Endothelial cell of hepatic sinusoid (primary cell): ENCODE measurements around the gene MAS1L.
"Not testable (repeated sequence)": the region's sequence is repeated elsewhere in the genome, so short reads cannot be mapped to it uniquely, and the experiment has no call there.

Source experiments
- in situ Hi-C: cut with HindIII; loops from 2 replicates; pipeline ENCODE4 v1.10.0; 2017; ENCODE audit warnings: low sequenced_read_pairs

MAS1L gene

DNA sequence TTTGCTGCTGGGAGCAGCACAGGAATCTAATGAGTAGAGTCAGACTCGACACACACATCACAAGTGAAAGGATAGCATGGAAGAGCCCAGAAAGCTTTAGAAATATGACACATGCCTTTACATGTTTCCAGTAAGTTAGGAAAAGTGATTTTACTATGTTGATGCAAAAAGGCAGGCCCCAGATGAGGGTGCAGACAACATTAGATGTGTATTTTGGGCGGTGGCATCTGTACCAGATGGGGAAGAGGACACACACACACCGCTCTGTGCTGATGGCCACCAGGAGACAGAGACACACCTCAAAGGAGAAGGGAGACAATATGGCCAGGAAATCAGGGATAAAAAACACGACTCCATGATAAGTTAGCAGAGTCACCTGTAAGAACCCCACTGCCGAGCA is 625 bp downstream of the MAS1L start:
- in situ Hi-C loops, result no loop called here

DNA sequence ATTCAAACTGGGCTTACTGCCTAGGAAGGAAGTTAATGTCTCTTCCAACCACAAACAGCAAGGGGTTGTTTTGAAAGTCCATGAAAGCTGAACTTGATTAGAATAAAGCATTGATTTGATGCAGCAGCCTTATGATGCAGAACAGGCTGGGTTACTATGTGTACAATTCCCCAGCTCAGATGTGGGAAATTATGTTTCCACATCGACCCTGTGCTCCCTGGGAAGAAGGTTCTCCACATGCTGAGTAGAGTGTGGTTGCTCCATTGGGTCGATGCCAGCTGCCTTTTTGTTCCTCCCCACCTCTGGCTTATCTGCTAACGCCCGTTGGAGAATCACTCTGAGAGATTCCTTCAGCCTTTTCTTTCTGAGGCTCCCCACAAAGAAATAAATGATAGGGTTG is 1.2 kb downstream of the MAS1L start:
- in situ Hi-C loops, result no loop called here

DNA sequence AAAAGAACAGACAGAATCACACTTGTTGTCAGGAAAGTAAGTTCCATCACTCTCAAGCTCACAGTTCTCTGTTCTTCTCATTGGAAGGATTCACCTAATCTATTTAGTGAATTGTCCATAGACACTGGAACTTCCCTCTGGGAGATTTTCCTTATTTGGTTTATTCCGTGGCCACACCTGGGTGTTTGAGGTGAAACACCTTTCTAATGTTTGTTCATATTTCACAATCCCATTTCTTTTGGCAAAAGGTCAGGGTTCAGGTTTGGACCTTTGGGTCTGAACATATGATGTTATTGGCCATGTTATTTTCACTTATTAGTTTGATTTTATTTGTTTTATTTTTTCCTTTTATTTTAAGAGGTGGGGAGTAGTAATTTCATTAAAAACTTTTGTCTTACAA is 4.0 kb downstream of the MAS1L start:
- in situ Hi-C loops, result no loop called here

DNA sequence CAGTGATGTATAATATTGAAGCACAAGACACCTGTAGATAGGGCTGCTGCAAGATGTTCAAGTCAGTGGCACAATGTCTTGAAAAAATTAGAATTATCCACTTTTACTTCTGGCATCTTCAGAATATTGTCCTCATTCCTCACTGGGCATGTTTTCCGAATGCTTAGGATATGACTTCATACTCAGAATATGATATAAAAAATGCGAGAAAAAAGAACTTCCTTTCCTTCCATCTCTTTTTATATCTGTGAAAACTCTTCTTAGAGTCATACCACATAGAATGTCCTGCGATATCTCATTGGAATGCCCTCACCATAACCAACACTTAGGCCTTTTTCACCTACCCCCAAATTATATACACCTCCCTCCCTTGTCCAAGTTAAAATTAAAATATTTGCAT is 4.6 kb downstream of the MAS1L start:
- in situ Hi-C loops, result no loop called here

DNA sequence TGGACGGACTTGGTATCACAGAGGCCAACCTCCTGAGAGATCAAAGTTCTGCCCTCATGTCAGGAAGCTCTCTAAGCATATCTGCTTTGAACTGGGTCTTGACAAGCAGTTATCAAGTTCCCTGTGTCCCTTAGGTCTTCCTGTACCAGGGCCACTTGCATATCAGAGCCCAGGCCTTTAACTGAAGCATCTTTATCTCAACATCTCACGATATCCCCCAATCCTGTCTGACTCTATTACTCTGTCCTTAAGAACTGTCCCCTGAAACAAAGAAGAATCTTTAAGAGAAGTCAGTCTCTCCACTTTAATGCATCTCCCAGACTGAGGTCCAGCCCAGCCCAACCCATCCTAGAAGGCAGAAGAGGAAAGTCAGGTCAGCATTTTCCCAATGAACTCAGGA is 8.2 kb downstream of the MAS1L start:
- in situ Hi-C loops, result loop anchor here (5.0 kb wide), 1 partner anchor 33 kb away; no protein-coding TSS in a partner anchor

DNA sequence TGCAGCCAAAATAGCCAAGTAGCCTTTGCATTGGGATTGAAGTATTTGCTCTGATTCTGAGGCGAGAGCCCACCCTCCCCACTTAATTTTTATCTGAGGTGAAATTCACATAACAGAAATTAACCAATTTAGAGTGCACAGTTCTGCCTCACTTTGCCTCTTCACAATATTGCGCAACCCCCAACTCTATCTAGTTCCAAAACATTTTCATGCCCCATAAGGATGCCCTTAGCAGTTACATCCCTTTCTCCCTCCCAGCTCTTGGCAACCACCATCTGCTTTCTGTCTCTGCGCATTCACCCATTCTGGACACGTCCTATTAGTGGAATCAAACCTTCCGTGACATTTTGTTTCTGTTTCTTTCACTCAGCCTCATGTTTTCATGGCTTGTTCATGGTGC is 9.0 kb downstream of the MAS1L start:
- in situ Hi-C loops, result loop anchor here (5.0 kb wide), 1 partner anchor 34 kb away; no protein-coding TSS in a partner anchor

DNA sequence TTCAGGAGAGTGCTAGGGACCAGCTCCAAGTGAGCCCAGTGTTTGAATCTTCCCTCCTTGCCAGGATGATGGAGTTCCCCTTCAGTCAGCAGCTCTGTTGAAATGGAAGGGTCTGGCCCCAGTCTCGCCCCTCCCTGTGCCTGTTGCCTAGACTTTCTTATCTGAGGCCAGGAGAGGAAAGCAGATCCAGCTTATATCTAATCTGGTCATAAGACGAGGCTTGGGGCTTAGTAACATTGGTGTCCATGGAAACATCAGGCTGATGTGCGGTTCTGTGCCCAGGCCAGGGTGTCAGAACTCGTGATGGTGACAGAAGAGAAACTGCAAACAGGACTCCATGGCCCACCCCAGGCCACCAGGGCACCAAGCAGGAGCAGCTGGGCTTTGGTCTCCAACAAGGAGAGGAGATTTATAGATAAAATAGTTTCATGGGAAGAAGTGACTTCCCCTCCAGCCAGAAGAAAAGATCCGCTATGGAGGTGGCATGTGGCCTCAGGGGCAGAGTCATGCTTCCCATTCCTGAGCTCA is 9.8 kb downstream of the MAS1L start:
- in situ Hi-C loops, result loop anchor here (5.0 kb wide), 1 partner anchor 34 kb away; no protein-coding TSS in a partner anchor

DNA sequence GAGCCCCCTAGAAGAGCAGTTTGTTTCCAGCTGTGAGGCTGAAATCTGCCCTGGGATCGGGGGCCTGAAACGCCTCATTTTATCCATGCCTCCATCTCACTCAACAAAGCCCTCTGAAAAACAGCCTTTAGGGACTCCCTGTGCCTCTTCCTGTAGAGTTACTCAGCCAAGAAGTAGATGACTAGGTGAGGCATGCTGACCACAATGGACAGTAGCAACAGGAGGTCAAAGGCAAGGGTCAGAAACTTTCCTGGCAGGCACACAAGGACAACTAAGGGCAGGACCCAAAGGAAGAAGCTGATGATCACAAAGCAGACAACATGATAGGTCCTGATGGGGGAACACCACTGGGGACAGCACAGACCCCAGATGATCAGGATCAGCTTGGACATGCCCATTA is 12.8 kb downstream of the MAS1L start:
- in situ Hi-C loops, result loop anchor here (5.0 kb wide), 1 partner anchor 37 kb away; no protein-coding TSS in a partner anchor

DNA sequence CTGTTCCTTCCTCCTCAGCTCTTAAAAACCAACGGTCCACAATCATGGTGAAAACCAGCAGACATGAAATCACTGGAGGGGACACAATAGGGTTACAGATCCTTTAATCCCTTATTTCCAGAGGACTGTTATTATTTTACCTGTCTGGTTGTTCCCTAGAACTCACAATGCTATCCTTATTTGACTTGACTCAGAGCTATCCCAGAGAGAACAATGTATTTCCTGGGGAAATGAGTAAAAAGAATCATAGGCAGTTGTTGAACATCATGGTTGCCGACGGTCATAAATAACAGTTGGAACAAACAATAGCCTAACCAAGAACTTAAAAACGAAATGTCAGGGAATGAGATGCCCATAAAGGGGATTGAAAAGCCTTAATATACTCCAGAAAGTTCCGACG is 21.5 kb downstream of the MAS1L start:
- in situ Hi-C loops, result no loop called here

DNA sequence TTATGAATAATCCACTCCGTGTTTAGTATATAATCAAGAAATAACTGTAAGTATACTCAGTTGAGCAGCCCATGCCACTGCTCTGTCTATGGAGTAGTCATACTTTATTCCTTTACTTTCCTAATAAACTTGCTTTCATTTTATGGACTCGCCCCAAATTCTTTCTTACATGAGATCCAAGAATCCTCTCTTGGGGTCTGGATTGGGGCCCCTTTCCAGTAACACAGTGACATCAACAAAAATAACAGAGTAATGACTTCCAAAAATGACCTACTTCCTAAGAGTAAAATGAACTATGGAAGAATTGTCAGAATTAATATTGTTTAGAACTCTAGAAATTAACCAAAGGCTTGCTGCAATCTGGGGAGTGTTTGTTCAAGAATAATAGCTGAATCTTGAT is 22.0 kb downstream of the MAS1L start:
- in situ Hi-C loops, result no loop called here

DNA sequence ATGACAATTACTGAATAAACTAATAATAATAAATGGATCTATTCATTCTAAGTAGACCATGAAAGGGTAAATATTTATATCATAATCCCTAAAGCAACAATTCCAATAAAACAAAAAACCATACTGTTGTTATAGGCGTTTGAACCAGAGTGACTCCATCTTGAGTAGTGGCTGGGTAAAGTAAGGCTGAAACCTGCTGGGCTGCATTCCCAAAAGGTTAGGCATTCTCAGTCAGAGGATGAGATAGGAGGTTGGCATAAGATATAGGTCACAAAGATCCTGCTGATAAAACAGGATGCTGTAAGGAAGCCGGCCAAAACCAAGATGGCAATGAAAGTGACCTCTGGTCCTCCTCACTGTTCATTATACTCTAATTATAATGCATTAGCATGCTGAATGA is 22.5 kb downstream of the MAS1L start:
- in situ Hi-C loops, result no loop called here

DNA sequence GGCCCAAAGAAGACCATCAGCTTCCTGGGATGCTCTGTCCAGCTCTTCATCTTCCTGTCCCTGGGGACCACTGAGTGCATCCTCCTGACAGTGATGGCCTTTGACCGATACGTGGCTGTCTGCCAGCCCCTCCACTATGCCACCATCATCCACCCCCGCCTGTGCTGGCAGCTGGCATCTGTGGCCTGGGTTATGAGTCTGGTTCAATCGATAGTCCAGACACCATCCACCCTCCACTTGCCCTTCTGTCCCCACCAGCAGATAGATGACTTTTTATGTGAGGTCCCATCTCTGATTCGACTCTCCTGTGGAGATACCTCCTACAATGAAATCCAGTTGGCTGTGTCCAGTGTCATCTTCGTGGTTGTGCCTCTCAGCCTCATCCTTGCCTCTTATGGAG is 25.7 kb downstream of the MAS1L start:
- in situ Hi-C loops, result no loop called here

DNA sequence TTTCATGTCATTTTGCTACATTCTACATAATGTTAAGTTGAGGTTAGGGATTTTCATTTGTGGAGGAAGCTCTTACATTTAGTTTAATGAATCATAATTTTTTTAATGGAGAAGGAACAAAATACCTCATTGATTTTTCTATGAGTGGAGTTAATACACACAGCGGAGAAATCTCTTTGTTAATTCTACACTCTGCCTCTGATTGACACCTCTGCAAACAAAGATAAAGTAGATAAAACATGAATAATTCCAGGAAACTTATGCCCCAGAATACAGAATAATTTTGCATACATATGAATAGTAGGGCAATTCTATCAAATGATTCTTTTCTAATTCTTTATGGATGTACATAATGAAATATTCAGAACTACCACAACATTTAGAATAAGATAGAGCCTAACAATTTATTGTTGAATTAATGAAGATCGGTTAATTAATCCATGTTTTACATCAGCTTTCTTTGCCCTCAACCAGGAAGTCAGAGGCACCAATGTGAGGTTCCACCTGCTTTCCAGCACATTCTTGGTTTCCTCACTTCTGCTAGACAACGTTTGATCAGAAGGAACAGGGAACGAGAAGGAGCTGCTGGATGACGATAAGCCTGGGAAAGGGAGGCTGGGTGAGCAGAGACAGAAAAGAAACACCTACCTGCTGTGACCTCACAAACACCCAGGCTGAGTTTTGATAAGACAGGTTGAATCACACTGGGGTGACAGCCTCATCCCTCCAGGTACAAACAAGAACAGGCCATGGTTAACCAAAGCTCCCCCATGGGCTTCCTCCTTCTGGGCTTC is 26.5 kb downstream of the MAS1L start:
- in situ Hi-C loops, result no loop called here

DNA sequence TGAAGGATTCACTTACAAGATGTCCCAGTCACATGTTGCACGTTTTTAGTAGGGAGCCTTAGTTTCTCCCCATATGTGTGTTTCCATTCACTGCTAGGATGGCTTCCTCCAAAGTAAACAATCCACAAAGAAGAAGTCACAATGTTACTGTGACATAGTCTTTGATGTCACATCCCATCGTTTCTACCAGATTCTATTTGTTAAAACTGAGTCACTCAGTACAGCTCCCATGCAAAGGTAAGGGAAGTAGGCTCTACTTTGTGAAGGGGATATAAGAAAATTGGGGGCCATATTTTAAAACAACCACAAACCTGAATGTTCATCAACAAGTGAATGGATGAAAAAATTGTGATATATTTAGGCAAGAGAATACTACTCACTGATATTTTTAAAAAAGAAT is 30.8 kb downstream of the MAS1L start, which contains the start of the genes OR11A1 and OR2H1:
TSS of gene OR11A1 (minus strand) at position 101 of the 400 bp plus-strand sequence. CDS start 29,430 bp downstream, outside the sequence.
TSS of gene OR2H1 (plus strand) at position 185 of the 400 bp plus-strand sequence. CDS start 4,615 bp downstream, outside the sequence.
- in situ Hi-C loops, result no loop called here

DNA sequence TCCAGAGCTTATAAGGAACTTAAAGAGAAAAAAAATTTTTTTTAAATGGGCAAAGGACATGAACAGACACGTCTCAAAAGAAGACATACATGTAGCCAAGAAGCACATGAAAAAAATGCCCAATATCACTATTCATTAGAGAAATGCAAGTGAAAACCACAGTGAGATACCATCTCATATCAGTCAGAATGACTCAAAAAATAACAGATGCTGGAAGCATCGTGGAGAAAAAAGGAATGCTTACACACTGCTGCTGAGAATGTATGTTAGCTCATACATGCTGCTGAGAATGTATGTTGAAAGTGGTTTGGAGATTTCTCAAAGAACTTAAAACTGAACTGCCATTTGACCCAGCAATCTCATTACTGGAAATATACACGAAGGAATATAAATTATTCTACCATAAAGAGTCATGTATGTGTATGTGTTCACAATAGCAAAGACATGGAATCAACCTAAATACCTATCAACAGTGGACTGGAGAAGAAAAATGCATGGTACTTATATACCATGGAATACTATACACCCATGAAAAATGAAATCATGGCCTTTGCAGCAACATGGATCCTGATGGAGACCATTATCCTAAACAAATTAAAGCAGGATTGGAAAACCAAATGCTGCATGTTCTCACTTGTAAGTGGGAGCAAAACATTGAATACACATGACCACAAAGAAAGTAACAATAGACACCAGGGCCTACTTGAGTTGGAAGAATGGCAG is 36.1 kb downstream of the MAS1L start:
- in situ Hi-C loops, result no loop called here

DNA sequence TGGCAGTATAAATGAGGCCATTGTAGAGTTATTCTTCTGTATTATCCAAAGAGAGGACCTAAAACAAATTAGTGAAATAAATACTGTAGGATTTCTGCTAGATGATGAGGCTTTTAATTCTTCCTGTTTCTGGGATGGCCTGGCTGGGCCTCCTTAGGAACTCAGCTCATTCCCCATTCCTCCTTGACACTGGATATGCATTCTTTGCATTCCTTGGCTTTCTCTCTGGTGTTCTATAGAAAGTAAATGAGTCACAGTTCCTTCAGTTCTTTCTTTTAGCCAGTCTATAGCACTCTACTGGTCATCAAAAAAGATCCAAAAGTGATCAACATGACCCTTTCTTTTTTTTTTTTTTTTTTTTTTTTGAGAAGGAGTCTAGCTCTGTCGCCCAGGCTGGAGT is 40.1 kb downstream of the MAS1L start:
- in situ Hi-C loops, result no loop called here

DNA sequence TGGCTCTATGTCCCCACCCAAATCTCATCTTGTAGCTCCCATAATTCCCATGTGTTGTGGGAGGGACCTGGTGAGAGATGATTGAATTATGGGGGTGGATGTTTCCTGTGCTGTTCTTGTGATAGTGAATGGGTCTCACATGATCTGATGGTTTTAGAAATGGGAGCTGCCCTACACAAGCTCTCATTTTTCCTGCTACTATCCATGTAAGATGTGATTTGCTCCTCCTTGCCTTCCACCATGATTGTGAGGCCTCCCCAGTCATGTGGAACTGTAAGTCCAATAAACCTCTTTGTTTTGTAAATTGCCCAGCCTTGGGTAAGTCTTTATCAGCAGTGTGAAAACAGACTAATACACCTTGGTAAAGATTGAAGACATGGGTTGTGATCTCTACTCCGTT is 43.7 kb downstream of the MAS1L start:
- in situ Hi-C loops, result not testable (repeated sequence)

DNA sequence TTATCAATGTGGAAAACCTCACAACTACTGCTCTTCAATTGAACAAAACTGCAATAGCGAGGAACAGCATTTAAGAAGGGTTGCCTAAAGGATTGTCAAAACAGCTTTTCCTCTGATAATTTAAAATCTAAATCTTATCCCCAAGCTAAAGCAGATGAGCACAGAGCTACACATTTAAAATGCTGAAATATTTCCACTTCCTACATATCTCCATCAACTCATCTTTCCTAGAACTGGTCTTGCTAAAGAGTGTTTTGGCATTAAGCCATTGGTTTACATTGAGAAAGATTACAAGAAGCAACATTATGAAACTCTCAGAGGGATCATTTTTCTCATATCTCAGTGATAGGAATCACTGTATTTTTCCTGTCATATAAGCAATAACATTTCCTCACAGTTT is 45.0 kb downstream of the MAS1L start:
- in situ Hi-C loops, result no loop called here

DNA sequence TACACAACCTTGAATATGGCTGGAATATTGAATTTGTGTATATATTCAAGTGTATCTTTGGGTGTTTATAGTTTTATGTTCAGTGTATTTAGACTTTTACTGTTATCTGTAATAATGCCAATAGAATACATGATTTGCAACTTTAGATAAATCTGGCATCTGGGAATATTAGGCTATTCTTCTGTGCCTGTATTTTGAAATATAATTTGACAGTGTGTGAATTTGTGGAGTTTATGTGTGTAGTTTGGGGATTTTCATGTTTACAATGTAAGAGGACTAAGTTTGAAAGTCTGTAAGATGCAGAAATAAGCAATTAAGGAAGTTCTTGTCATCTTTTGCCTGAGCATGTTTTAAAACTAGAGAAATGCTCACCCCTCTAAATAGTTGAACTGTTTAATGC is 48.8 kb downstream of the MAS1L start, which contains the start of gene OR10C1:
TSS of gene OR10C1 (plus strand) at position 301 of the 400 bp plus-strand sequence. CDS start 710 bp downstream, outside the sequence.
- in situ Hi-C loops, result no loop called here

DNA sequence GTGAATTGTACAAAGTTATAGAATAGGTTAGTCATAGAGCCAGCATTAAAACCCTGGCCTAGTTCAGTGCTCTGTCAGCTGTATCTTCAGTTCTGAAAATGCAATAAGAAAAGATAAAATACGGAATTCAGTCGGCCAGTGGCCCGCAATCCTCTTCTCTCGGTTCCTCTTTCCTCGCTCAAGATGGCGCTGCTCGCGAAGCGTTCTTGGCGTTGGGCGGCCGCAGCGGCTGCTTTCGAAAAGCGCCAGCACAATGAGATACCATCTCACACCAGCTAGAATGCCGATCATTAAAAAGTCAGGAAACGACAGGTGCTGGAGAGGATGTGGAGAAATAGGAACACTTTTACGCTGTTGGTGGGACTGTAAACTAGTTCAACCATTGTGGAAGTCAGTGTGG is 51.0 kb downstream of the MAS1L start:
- in situ Hi-C loops, result not testable (repeated sequence)
